Measurements from ENCODE around the gene ITFG1.
"Not testable (repeated sequence)": the region's sequence is repeated elsewhere in the genome, so short reads cannot be mapped to it uniquely, and the experiment has no call there.

ITFG1 gene

DNA sequence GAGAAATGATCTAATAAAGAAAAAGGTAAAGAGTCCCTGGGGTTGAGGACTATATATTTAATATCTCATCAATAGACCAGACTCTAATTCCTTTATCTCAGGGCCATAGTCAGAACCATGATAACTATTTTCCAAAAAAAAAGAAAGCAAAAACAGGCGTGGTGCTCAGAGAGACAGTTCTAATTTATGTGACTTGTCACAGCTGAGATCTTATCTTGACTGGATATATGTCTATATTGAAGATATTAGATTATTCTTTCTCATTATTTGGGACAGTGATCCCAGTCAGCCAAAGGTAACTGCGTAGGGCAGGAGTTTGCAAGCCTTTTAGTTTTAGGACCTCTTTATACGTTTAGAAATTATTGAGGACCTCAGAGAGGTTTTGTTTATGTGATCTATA, 52.4 kb downstream of the ITFG1 start:
- DNase-seq: no peak

GRCh38 chr16:47395733-47396498, 64.9 kb downstream of the ITFG1 start:
- no peak for DNase-seq

- no peak for DNase-seq
Measured at GRCh38 chr16:47392081-47392480, 68.8 kb downstream of the ITFG1 start.

GRCh38 chr16:47388705-47389104, 72.2 kb downstream of the ITFG1 start:
- DNase-seq: no peak

- no peak for DNase-seq
Measured at GRCh38 chr16:47387026-47387734, 73.7 kb downstream of the ITFG1 start.

- DNase-seq: no peak
Measured at GRCh38 chr16:47386201-47386718, 74.6 kb downstream of the ITFG1 start.

GRCh38 chr16:47382362-47382761, 78.5 kb downstream of the ITFG1 start:
- no peak for DNase-seq

DNA sequence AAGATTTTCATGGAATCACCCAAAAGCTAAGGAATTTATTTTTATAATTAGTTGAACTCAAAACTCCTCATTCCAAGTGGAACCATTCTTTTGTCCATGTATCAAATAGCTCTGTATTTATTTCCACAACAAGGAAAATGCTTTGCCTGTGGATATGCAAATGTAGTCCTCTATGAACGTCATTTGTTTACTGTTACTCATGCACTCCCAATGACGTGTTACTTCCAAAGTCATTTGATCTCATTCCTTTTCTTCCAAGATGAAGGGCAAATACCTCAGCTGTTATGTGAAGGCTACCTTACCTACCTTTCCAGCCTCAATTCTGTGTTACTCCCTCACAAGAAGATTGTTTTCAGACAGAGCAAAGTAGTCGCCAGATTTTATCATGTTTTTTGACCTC, 83.7 kb downstream of the ITFG1 start:
- DNase-seq: no peak

GRCh38 chr16:47375423-47375822, 85.4 kb downstream of the ITFG1 start:
- DNase-seq: no peak

- DNase-seq: no peak
Measured at GRCh38 chr16:47374629-47375028, 86.2 kb downstream of the ITFG1 start.

DNA sequence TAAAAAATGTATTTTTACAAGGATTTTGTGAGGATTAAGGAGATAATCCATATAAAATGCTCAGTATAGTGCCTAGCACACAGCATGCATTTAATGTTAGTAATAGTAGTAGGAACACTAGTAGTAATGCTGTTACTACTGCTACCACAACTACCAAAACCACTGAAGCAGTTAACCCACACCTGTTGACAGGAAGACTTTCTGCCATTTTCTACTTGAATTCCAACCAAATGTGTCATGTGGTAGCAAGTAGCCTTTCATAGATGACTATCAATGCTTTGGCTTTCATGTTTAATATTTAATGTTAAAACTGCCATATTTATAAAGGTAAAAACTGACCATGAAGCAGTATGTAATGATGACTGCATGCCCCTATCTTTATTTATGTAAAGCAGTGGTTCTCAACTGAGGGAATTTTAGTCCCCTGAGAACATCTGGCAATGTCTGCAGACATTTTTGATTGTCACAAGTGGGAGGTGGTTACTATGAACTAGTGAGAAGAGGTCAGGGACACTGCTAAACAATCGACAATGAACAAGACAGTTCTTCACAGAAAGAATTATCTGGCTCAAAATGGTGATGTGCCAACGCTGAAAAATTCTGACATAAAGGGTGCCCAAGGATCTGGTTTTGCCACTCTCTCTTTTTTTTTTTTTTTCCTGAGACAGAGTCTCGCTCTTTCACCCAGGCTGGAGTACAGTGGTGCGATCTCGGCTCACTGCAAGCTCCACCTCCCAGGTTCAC, 89.4 kb downstream of the ITFG1 start:
- no peak for DNase-seq

GRCh38 chr16:47370536-47370935, 90.3 kb downstream of the ITFG1 start:
- DNase-seq: no peak

- no peak for DNase-seq
Measured at GRCh38 chr16:47366228-47366627, 94.6 kb downstream of the ITFG1 start.

DNA sequence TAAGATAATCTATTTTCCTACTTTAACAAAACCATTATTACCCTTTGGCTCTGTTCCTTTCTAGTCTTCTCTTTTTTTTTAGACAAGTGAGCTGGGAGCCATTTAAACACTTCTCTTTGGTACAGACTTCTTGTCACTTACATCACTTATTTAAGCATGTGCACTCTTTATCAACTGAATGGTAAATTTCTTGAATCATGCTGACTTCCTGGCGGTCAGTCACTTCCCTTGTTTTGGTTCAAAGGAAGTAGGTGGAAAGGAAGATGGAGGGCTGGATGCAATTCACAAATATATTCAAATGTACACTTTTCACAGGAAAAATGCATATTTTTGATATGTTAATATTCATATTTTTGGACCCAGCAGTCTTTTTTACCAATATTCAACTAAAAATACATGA, 97.1 kb downstream of the ITFG1 start:
- no peak for DNase-seq

DNA sequence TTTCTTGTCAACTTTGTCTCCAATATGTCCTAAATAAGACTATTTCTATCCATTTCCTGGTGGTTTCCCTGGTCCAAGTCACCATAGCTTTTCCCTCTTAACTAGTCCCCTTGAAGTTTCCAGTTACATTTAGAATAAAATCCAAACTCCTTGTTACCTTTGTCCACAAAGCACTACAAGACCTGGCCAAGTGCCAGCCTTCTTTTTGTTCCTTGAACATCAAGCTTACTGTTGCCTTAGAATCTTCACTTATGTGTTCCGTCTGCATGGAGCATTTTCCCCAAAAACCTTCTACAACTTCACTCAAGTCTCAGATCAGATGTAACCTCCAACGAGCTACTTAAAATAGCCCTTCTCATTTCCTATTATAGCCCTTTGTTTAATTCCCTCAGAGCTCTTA, 101.4 kb downstream of the ITFG1 start:
- DNase-seq: no peak

- DNase-seq: no peak
Measured at GRCh38 chr16:47358816-47359215, 102.0 kb downstream of the ITFG1 start.

GRCh38 chr16:47349029-47349428, 111.8 kb downstream of the ITFG1 start:
- DNase-seq: not testable (repeated sequence)

DNA sequence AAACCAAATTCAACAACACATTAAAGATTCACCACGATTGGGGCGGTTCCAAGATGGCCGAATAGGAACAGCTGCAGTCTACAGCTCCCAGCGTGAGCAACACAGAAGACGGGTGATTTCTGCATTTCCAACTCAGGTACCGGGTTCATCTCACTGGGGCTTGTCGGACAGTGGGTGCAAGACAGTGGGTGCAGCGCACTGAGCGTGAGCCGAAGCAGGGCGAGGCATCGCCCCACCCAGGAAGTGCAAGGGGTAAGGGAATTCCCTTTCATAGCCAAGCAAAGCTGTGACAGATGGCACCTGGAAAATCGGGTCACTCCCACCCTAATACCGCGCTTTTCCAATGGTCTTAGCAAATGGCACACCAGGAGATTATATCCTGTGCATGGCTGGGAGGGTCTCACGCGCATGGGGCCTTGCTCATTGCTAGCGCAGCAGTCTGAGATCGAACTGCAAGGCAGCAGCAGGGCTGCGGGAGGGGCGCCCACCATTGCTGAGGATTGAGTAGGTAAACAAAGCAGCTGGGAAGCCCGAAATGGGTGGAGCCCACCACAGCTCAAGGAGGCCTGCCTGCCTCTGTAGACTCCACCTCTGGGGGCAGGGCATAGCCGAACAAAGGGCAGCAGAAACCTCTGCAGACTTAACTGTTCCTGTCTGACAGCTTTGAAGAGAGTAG, 113.7 kb downstream of the ITFG1 start:
- not testable (repeated sequence) for DNase-seq

DNA sequence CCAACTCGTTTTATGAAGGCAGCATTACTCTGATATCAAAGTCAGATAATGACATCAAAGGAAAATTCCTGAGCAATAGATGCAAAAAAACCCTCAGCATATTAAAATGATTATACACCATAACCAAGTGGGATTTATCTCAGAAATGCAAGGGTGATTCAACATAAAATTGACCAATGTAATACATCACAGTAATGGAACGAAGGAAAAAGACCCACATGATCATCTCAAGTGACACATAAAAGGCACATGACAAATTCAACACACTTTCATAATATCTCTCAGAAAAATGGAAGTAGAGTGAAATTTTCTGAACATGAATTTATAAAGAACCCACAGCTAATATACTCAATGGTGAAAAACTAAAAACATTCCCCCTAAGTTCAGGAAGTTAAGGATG, 118.8 kb downstream of the ITFG1 start:
- DNase-seq: no peak

DNA sequence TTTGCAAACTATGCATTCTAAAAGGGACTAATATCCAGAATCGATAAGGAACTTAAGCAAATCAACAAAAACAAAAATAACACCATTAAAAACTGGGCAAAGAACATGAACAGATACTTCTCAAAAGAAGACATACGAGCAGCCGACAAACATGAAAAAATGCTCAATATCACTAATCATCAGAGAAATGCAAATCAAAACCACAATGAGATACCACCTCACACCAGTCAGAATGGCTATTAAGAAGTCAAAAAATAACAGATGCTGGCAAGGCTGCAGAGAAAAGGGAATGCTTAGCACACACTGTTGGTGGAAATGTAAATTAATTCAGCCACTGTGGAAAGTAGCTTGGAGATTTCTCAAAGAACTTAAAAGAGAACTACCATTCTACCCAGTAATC, 130.3 kb downstream of the ITFG1 start:
- DNase-seq: not testable (repeated sequence)

- not testable (repeated sequence) for DNase-seq
Measured at GRCh38 chr16:47324309-47324708, 136.6 kb downstream of the ITFG1 start.

DNA sequence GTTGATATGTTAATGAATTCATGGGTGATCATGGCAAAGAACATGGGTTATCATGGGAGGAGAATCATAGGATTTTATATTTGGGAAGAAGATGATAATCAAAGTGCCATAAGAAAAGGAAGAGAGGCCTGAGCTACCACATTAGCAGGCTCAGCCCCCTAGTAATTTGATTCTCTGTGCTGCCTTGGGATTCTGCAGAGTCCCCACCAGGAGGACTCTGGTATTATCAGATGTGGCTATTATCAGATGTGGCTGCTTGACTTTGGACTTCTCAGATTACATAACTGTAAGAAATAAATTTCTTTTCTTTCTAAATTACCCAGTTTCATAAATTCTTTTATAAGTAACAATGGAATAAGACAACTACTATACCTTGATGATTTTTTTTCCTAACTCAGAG, 137.6 kb downstream of the ITFG1 start:
- no peak for DNase-seq

All from NCI-H345 (cell line).